Endothelial cell of umbilical vein (primary cell): ENCODE data around the gene TEC. TPM values are rescaled to one million over a fixed set of nuclear protein-coding genes. Genes with fewer than 3 reads are reported as not detected.

Experiments
- BruUV-seq: library from RNA; stranded (reverse); fragments of 400-500 nt; replicated peaks from 2 replicates; lab custom pipeline; 2021; lab: Mats Ljungman, UMichigan
- CTCF ChIA-PET: fragments of 300-600, 350-600 bp; sonication (Branson Sonifier 250); formaldehyde crosslinking; loops from one replicate; lab custom pipeline; 2021; ENCODE audit warnings: antibody characterized with exemption, inconsistent platforms; lab: Charles Lee
- POLR2A ChIA-PET: fragments of 300-600, 350-600 bp; sonication (Branson Sonifier 250); formaldehyde crosslinking; loops from one replicate; lab custom pipeline; 2021; ENCODE audit warnings: antibody characterized with exemption, inconsistent platforms; lab: Charles Lee
- DNase-seq: peaks from one replicate; pipeline ENCODE4 v3.0.0-alpha.2; 2011; ENCODE audit warnings: low read depth, low spot score
- FAIRE-seq: peaks from 2 replicates; lab custom pipeline; 2011; peaks lifted over from hg19 to GRCh38; lab: Jason Lieb, UNC
- H2AFZ ChIP-seq: 2 replicates; pipeline ENCODE4 v1.6.0; 2012; ENCODE audit warnings: low read depth, low read length, control low read depth, inconsistent platforms
- H3K27ac ChIP-seq: 2 replicates; pipeline ENCODE4 v1.5.1; 2011; ENCODE audit warnings: low read depth, mild to moderate bottlenecking, control low read depth, low read length, moderate library complexity; ENCODE audit not compliant: insufficient read depth
- H3K27me3 ChIP-seq, 2 experiments: 2 replicates each; pipeline versions ENCODE4 v1.6.0 to v1.6.1; 2011; ENCODE audit warnings: low read length in 2 of 2, mixed read lengths in 1 of 2; ENCODE audit not compliant: control insufficient read depth in 2 of 2, insufficient read depth in 2 of 2
- H3K36me3 ChIP-seq, 2 experiments: 2 replicates in 1 of 2; 3 replicates in 1 of 2; pipeline ENCODE4 v1.5.1; 2011; ENCODE audit warnings: low read length in 2 of 2, mild to moderate bottlenecking in 1 of 2, moderate library complexity in 1 of 2; ENCODE audit not compliant: control insufficient read depth in 2 of 2, insufficient read depth in 2 of 2; ENCODE audit errors: extremely low read depth in 1 of 2
- H3K4me1 ChIP-seq: 3 replicates; pipeline ENCODE4 v1.5.1; 2011; ENCODE audit warnings: mild to moderate bottlenecking, low read length; ENCODE audit not compliant: control insufficient read depth, insufficient read depth; ENCODE audit errors: extremely low read depth
- H3K4me2 ChIP-seq: 2 replicates; pipeline ENCODE4 v1.6.1; 2011; ENCODE audit warnings: low read length, control low read depth, mixed read lengths; ENCODE audit not compliant: insufficient read depth
- H3K4me3 ChIP-seq, 3 experiments: fragments of 200-600 bp in 1 of 3; sonication (generic), shearing (Covaris generic) in 1 of 3; replicated peaks in 1 of 3; 2 replicates each; pipeline ENCODE4 v1.5.1; 2011 to 2016; ENCODE audit warnings: control low read depth in 3 of 3, low read length in 3 of 3, mild to moderate bottlenecking in 2 of 3, inconsistent platforms in 1 of 3, low read depth in 1 of 3, moderate library complexity in 1 of 3; ENCODE audit not compliant: insufficient read depth in 1 of 3
- H3K79me2 ChIP-seq: 2 replicates; pipeline ENCODE4 v1.6.0; 2012; ENCODE audit warnings: low read length, inconsistent platforms; ENCODE audit not compliant: control insufficient read depth, insufficient read depth
- H3K9ac ChIP-seq: replicated peaks from 2 replicates; pipeline ENCODE3; 2011; ENCODE audit warnings: low read length, control low read depth; ENCODE audit not compliant: insufficient read depth; ENCODE audit errors: extremely low read depth
- H3K9me1 ChIP-seq: replicated peaks from 3 replicates; pipeline ENCODE4 v1.6.0; 2011; ENCODE audit warnings: mild to moderate bottlenecking, low read length; ENCODE audit not compliant: control insufficient read depth, insufficient read depth; ENCODE audit errors: extremely low read depth
- H3K9me3 ChIP-seq: replicated peaks from 2 replicates; pipeline ENCODE4 v1.5.1; 2012; ENCODE audit warnings: low read length, inconsistent platforms; ENCODE audit not compliant: control insufficient read depth, insufficient read depth
- H4K20me1 ChIP-seq: replicated peaks from 2 replicates; pipeline ENCODE3; 2011; ENCODE audit warnings: mild to moderate bottlenecking, low read length; ENCODE audit not compliant: control insufficient read depth, insufficient read depth; ENCODE audit errors: extremely low read depth
- CTCF ChIP-seq, 2 donors: IDR thresholded peaks; 1 replicate in 1 of 2; 2 replicates in 1 of 2; pipeline ENCODE4 v1.5.1; 2011; ENCODE audit warnings: low read length in 2 of 2, mild to moderate bottlenecking in 2 of 2, moderate library complexity in 2 of 2, control low read depth in 1 of 2, inconsistent platforms in 1 of 2, low read depth in 1 of 2; ENCODE audit not compliant: insufficient read depth in 1 of 2; ENCODE audit errors: extremely low read depth in 1 of 2
- EZH2 ChIP-seq: IDR thresholded peaks from 2 replicates; pipeline ENCODE4 v1.6.1; 2012; ENCODE audit warnings: borderline replicate concordance, low read depth, mild to moderate bottlenecking, moderate library complexity, low read length, inconsistent platforms; ENCODE audit not compliant: severe bottlenecking
- FOS ChIP-seq: IDR thresholded peaks from 2 replicates; pipeline ENCODE4 v1.6.1; 2011; ENCODE audit warnings: mild to moderate bottlenecking, low read length, moderate library complexity, borderline replicate concordance; ENCODE audit not compliant: insufficient read depth
- GATA2 ChIP-seq: IDR thresholded peaks from 2 replicates; pipeline ENCODE4 v1.7.0; 2011; ENCODE audit warnings: low read depth, mild to moderate bottlenecking, moderate library complexity, mixed read lengths, low read length; ENCODE audit not compliant: insufficient read length, insufficient read depth
- JUN ChIP-seq: IDR thresholded peaks from 2 replicates; pipeline ENCODE4 v1.6.1; 2011; ENCODE audit warnings: borderline replicate concordance, low read depth; ENCODE audit not compliant: insufficient read length, insufficient read depth
- MAX ChIP-seq: IDR thresholded peaks from 2 replicates; pipeline ENCODE4 v1.6.1; 2011; ENCODE audit not compliant: insufficient read depth, insufficient read length
- MYC ChIP-seq: IDR thresholded peaks from one replicate; pipeline ENCODE4 v1.6.1; 2011; ENCODE audit warnings: mild to moderate bottlenecking, low read depth, low read length
- POLR2A ChIP-seq: IDR thresholded peaks from 2 replicates; pipeline ENCODE4 v1.6.1; 2012; ENCODE audit warnings: low read depth, mild to moderate bottlenecking, control low read depth, low read length
- POLR2AphosphoS5 ChIP-seq: IDR thresholded peaks from 2 replicates; pipeline ENCODE4 v1.6.1; 2012; ENCODE audit warnings: low read depth, mild to moderate bottlenecking, control low read depth, low read length, moderate library complexity; ENCODE audit not compliant: insufficient read depth
- dilution Hi-C: fragments of 300-500 bp; cut with MboI; formaldehyde crosslinking; loops from one replicate; pipeline ENCODE4 v1.15.0; 2019; ENCODE audit warnings: low sequenced_read_pairs; ENCODE audit not compliant: extremely low pct_ligation_motif_present
- intact Hi-C: fragments of 100-400 bp; cut with micrococcal nuclease; formaldehyde crosslinking; loops from one replicate; pipeline ENCODE4 v1.10.0; 2022
- polyA plus RNA-seq, 4 experiments: library from polyadenylated mRNA; depleted of rRNA in 3 of 4; stranded (reverse) in 3 of 4; unstranded in 1 of 4; fragments of >200 nt; gene quantifications; 2 replicates each; pipeline versions ENCODE4 v1.2.1 to v1.2.3, GENCODE V29; 2011 to 2012; ENCODE audit warnings: missing spikeins in 1 of 4
- total RNA-seq: library from RNA; stranded (reverse); gene quantifications from 2 replicates; pipeline ENCODE4 v1.2.3, GENCODE V29; 2021

Gene TEC
- total and polyA plus RNA-seq, 2 donors (not counting 3 experiments of a cell fraction or from before 2014, with no cell fraction given), result 0.08 to 0.86 TPM

GRCh38 chr4:48120132-48120531, 149.5 kb downstream of the TEC start:
- BruUV-seq, result no TSS peak
- no peak overlapping the region for H2AFZ ChIP-seq
- ChIA-PET CTCF (no interaction called here), POLR2A (no interaction called here)
- H3K27ac ChIP-seq, result no peak overlapping the region
- H4K20me1 ChIP-seq, result no peaks in the 10 kb centered on the region
- H3K9ac ChIP-seq, result no peak overlapping the region
- no peak overlapping the region for H3K4me2 ChIP-seq
- H3K27me3 ChIP-seq, result no peaks in the 10 kb centered on the region
- H3K9me3 ChIP-seq, result no peaks in the 10 kb centered on the region
- no peaks in the 10 kb centered on the region for H3K36me3 ChIP-seq
- intact Hi-C loops, result no loop called here
- no peaks in the 10 kb centered on the region for H3K79me2 ChIP-seq
- TF ChIP-seq JUN (no peak), MYC (no peak), POLR2AphosphoS5 (no peak), EZH2 (no peak), POLR2A (no peak), MAX (no peak), GATA2 (no peak), CTCF (IDR thresholded peaks at IDR 0.05; ENCODE audit: extremely low read depth in 1 of 2, insufficient read depth in 1 of 2, low read depth in 1 of 2, low read length in 2 of 2) (no peak), FOS (no peak)
- H3K9me1 ChIP-seq, result no peaks in the 10 kb centered on the region
- DNase-seq, result no peak
- dilution Hi-C loops, result no loop called here
- FAIRE-seq, result no peak
- no peak overlapping the region for H3K4me3 ChIP-seq
- H3K4me1 ChIP-seq, result no peaks in the 10 kb centered on the region
